ENCODE results near the gene GMDS. TPM values are rescaled to one million over a fixed set of nuclear protein-coding genes. Genes with fewer than 3 reads are reported as not detected.

GMDS gene
- total RNA-seq, 1 donor from 2014 or later = 30.2 TPM

DNA sequence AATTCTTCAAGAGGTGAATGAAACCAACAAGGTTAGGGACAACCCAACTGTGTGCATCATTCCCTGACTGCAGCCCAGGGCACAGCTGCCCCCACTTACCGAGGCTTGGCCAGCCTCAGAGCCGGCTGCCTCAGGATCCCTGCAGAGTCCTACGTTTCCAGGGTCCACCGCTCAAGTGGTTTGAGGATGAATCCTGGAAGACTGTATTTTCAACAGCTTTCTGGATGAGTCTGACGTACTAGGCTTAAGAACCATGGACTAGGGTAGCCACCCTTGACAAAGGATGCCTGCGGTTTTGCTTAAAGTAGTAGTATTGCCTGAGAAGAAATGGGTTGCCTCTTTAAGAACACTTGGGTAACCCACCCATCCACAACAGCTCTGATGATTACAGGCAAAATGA, 534.3 kb downstream of the GMDS start:
- no peaks in the 10 kb centered on the region for H3K4me1 ChIP-seq
- TF ChIP-seq POLR2AphosphoS5 (IDR thresholded peaks at IDR 0.05; ENCODE audit: insufficient read depth in 1 of 2, low read depth in 1 of 2) = no peak
- TF ChIP-seq, protein P1, sequence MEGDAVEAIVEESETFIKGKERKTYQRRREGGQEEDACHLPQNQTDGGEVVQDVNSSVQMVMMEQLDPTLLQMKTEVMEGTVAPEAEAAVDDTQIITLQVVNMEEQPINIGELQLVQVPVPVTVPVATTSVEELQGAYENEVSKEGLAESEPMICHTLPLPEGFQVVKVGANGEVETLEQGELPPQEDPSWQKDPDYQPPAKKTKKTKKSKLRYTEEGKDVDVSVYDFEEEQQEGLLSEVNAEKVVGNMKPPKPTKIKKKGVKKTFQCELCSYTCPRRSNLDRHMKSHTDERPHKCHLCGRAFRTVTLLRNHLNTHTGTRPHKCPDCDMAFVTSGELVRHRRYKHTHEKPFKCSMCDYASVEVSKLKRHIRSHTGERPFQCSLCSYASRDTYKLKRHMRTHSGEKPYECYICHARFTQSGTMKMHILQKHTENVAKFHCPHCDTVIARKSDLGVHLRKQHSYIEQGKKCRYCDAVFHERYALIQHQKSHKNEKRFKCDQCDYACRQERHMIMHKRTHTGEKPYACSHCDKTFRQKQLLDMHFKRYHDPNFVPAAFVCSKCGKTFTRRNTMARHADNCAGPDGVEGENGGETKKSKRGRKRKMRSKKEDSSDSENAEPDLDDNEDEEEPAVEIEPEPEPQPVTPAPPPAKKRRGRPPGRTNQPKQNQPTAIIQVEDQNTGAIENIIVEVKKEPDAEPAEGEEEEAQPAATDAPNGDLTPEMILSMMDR (IDR thresholded peaks at IDR 0.05) = no peak
- TF ChIP-seq POLR2A (IDR thresholded peaks at IDR 0.05) = no peak
- H3K9me3 ChIP-seq = no peaks in the 10 kb centered on the region
- H3K4me3 ChIP-seq = no peak overlapping the region
- intact Hi-C loops (cut with DNase I) = no loop called here
- no peak for DNase-seq (ENCODE audit: extremely low spot score in 2 of 2)
- no peak overlapping the region for H3K27ac ChIP-seq
- H3K36me3 ChIP-seq = no peaks in the 10 kb centered on the region
- H3K27me3 ChIP-seq = no peaks in the 10 kb centered on the region

DNA sequence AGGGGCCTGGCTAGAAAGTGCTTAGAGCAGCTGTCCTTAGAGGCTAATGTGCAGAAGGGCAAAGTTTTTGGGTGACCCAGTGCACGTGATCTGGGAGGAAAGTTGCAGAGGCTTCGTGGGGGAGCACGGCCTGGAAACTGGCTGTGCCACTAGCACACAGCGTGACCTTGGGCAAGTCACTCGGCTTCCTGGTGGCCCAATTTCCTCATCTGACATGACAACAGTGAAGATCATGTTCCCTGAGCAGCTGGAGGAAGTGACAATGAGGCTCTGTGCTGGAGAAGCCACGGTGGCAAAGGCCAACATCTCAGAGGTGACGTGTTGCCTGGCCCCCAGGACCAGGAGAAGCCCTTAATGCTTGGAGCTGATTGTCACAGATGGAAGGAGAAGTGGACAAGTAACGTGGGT, 536.2 kb downstream of the GMDS start:
- intact Hi-C loops (cut with DNase I) = no loop called here
- no peak overlapping the region for H3K4me3 ChIP-seq

DNA sequence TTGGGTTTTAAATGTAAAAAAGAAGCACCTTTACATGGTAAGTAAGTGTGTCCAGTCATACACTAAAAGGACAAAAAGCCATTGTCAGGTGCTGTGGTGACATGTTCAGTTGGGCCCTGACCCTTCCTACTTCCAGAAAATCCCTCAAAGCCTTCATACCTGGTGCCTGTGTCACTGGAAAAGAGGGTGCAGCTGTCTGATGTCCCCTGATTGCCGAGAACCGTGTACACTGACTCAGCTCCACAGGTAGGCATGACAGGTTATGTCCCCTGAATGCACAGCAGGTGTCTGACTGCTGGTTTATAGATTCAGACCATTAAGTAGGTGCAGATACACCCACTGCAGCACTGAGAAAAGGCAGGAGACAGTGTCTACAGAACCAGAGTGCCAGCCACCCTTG, 536.6 kb downstream of the GMDS start:
- Histone ChIP-seq H3K4me3 (no peak overlapping the region), H3K9me3 (no peaks in the 10 kb centered on the region), H3K4me1 (peaks cover 6% of the 10 kb centered on the region), H3K27me3 (no peaks in the 10 kb centered on the region), H3K36me3 (no peaks in the 10 kb centered on the region), H3K27ac (no peak overlapping the region)
- intact Hi-C loops (cut with DNase I) = no loop called here
- TF ChIP-seq, protein P1 (IDR thresholded peaks at IDR 0.05) = no peak
- TF ChIP-seq POLR2A (IDR thresholded peaks at IDR 0.05) (no peak), POLR2AphosphoS5 (IDR thresholded peaks at IDR 0.05; ENCODE audit: insufficient read depth in 1 of 2, low read depth in 1 of 2) (no peak)
- no peak for DNase-seq (ENCODE audit: extremely low spot score in 2 of 2)

More for the DNA sequence above, 536.2 kb downstream of the GMDS start:
- no peak for DNase-seq (ENCODE audit: extremely low spot score in 2 of 2)
- H3K9me3 ChIP-seq = no peaks in the 10 kb centered on the region
- TF ChIP-seq, protein P1 (IDR thresholded peaks at IDR 0.05) = no peak
- no peak for TF ChIP-seq POLR2A (IDR thresholded peaks at IDR 0.05)
- no peak for TF ChIP-seq POLR2AphosphoS5 (IDR thresholded peaks at IDR 0.05; ENCODE audit: insufficient read depth in 1 of 2, low read depth in 1 of 2)
- peaks cover 6% of the 10 kb centered on the region for H3K4me1 ChIP-seq
- H3K27ac ChIP-seq = no peak overlapping the region
- H3K36me3 ChIP-seq = no peaks in the 10 kb centered on the region
- H3K27me3 ChIP-seq = no peaks in the 10 kb centered on the region

DNA sequence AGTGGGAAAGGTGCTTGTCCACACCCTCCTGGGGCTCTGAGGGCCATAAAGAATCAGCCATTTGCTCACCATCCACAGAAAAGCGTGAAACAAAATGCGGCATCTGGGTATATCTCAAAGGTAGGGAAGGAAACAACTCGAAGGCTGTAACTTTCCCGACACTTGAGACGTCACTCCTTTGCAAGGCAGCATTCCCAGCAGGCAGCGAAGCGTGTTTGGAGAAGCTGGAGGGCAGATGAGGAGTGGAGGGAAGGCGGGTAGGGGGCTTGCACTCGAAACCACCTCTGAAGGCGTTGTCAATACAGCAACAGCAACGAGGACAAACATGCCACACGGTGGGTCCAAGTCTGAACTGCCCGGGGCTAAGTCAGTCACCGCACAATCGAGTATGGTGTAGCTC, 537.3 kb downstream of the GMDS start:
- no peak for DNase-seq (ENCODE audit: extremely low spot score in 2 of 2)
- Histone ChIP-seq H3K4me3 (no peak overlapping the region), H3K36me3 (no peaks in the 10 kb centered on the region), H3K9me3 (no peaks in the 10 kb centered on the region), H3K4me1 (peaks cover 9% of the 10 kb centered on the region), H3K27me3 (no peaks in the 10 kb centered on the region), H3K27ac (no peak overlapping the region)
- intact Hi-C loops (cut with DNase I) = no loop called here
- TF ChIP-seq POLR2AphosphoS5 (IDR thresholded peaks at IDR 0.05; ENCODE audit: insufficient read depth in 1 of 2, low read depth in 1 of 2) = no peak
- no peak for TF ChIP-seq POLR2A (IDR thresholded peaks at IDR 0.05)

DNA sequence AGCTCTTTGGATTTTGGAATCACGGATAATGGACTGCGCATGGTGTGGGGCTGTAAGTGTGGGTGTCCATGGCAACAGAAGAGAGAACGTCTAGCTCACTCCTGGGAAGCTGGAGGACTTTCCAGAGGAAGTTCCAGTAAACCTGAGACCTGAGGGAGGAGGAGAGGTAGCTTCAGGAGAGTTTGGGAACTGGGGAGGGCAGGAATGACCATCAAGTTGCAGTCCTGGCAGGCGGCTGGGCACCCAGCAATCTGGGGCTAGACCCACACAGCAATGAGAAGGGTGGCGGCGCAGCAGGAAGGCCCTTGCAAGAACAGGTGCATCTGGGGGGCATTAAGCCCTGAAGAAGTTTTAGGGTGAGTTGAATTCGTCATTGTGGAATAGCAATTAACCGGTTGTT, 539.8 kb downstream of the GMDS start:
- H3K4me1 ChIP-seq = peaks cover 29% of the 10 kb centered on the region
- H3K27ac ChIP-seq = no peak overlapping the region
- DNase-seq (ENCODE audit: extremely low spot score in 2 of 2) = no peak
- no peaks in the 10 kb centered on the region for H3K36me3 ChIP-seq
- TF ChIP-seq, protein P1 (IDR thresholded peaks at IDR 0.05) = no peak
- TF ChIP-seq POLR2A (IDR thresholded peaks at IDR 0.05) = no peak
- TF ChIP-seq POLR2AphosphoS5 (IDR thresholded peaks at IDR 0.05; ENCODE audit: insufficient read depth in 1 of 2, low read depth in 1 of 2) = no peak
- no peak overlapping the region for H3K4me3 ChIP-seq
- no peaks in the 10 kb centered on the region for H3K27me3 ChIP-seq
- intact Hi-C loops (cut with DNase I) = no loop called here
- H3K9me3 ChIP-seq = no peaks in the 10 kb centered on the region

All from vagina (tissue), 2 donors.